Effector memory CD8-positive, alpha-beta T cell (primary cell): ENCODE results near the gene HMOX2.

Experiments used
- ATAC-seq: fragments of 150-1000 bp; cut with Tn5 transposase; replicated peaks from 2 replicates; pipeline ENCODE4 v1.10.0; 2021; ENCODE audit warnings: mild to moderate bottlenecking, moderate library complexity
- DNase-seq, 3 experiments: peaks; one replicate each; pipeline ENCODE4 v3.0.0; 2021
- H3K27ac Mint-ChIP-seq, 2 donors: one replicate each; pipeline ENCODE4 v1.8.0; 2022; ENCODE audit warnings: mild to moderate bottlenecking in 2 of 2, mixed read lengths in 2 of 2, moderate library complexity in 2 of 2
- H3K27me3 Mint-ChIP-seq, 2 donors: one replicate each; pipeline ENCODE4 v1.8.0; 2022; ENCODE audit warnings: mixed read lengths in 2 of 2
- H3K36me3 Mint-ChIP-seq: one replicate; pipeline ENCODE4 v1.8.0; 2022; ENCODE audit warnings: mild to moderate bottlenecking, moderate library complexity, mixed read lengths; ENCODE audit not compliant: insufficient read depth
- H3K4me1 Mint-ChIP-seq, 2 donors: one replicate each; pipeline ENCODE4 v1.8.0; 2022; ENCODE audit warnings: low read depth in 2 of 2, mixed read lengths in 2 of 2
- H3K4me3 Mint-ChIP-seq, 2 donors: one replicate each; pipeline ENCODE4 v1.8.0; 2022; ENCODE audit warnings: mild to moderate bottlenecking in 2 of 2, mixed read lengths in 2 of 2, moderate library complexity in 2 of 2
- H3K9me3 Mint-ChIP-seq, 2 donors: one replicate each; pipeline ENCODE4 v1.8.0; 2022; ENCODE audit warnings: mixed read lengths in 2 of 2

The HMOX2 gene

GRCh38 chr16:4525634-4526277 lies 49.6 kb downstream of the HMOX2 start:
- no peaks in the 10 kb centered on the region for H3K9me3 Mint-ChIP-seq
- H3K27ac Mint-ChIP-seq = peak overlapping the region in 1 of 2 donors; percentile 49
- ATAC-seq (no peak), DNase-seq (no peak)
- H3K36me3 Mint-ChIP-seq = peaks cover 7% of the 10 kb centered on the region
- no peaks in the 10 kb centered on the region for H3K27me3 Mint-ChIP-seq
- H3K4me3 Mint-ChIP-seq = no peak overlapping the region
- peaks cover 19% of the 10 kb centered on the region in 2 donors for H3K4me1 Mint-ChIP-seq

- ATAC-seq (peak; percentile 58), DNase-seq (no peak)
- H3K27me3 Mint-ChIP-seq = no peaks in the 10 kb centered on the region
- peak overlapping the region; percentile 45 to 77 for H3K27ac Mint-ChIP-seq
- H3K9me3 Mint-ChIP-seq = no peaks in the 10 kb centered on the region
- H3K4me3 Mint-ChIP-seq = peak overlapping the region; percentile 8 to 49
- H3K4me1 Mint-ChIP-seq = peaks cover 17 to 24% of the 10 kb centered on the region in 2 donors
- peaks cover 3% of the 10 kb centered on the region for H3K36me3 Mint-ChIP-seq
Measured at GRCh38 chr16:4529085-4530060, 53.2 kb downstream of the HMOX2 start.

GRCh38 chr16:4531811-4532210 lies 55.6 kb downstream of the HMOX2 start:
- Mint-ChIP-seq H3K4me3 (no peak overlapping the region), H3K4me1 (peaks cover 30 to 40% of the 10 kb centered on the region in 2 donors), H3K9me3 (no peaks in the 10 kb centered on the region), H3K27ac (peak overlapping the region in 1 of 2 donors; percentile 64), H3K36me3 (peaks cover 3% of the 10 kb centered on the region), H3K27me3 (no peaks in the 10 kb centered on the region)
- no peak for DNase-seq
- no peak for ATAC-seq

DNA sequence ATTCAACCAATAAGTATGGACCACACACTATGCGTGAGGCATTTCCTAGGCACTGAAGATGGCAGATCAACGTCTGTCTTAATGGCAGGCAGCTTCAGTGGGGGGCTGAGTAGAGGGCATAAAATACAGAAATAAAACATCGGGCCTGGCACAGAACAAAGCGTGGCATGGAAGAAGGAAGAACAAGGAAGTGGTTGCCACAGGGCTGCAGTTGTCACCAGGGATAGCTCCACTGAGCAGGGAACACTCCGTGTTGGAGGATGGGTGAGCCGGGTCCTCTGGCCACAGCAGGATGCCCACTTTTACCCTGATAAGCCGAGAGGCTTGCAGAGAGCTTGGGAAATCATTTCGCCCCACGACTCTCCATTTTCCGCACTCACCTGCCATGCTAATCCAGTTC lies 56.0 kb downstream of the HMOX2 start:
- H3K27ac Mint-ChIP-seq = peak overlapping the region; percentile 59 to 64
- peaks cover 34 to 44% of the 10 kb centered on the region in 2 donors for H3K4me1 Mint-ChIP-seq
- H3K27me3 Mint-ChIP-seq = no peaks in the 10 kb centered on the region
- no peak overlapping the region for H3K4me3 Mint-ChIP-seq
- peaks cover 7% of the 10 kb centered on the region for H3K36me3 Mint-ChIP-seq
- no peaks in the 10 kb centered on the region for H3K9me3 Mint-ChIP-seq
- DNase-seq (no peak), ATAC-seq (no peak)

GRCh38 chr16:4533490-4533889 lies 57.3 kb downstream of the HMOX2 start:
- no peak for ATAC-seq
- no peak for DNase-seq
- Mint-ChIP-seq H3K27ac (no peak overlapping the region), H3K4me1 (peaks cover 38 to 45% of the 10 kb centered on the region in 2 donors), H3K36me3 (peaks cover 14% of the 10 kb centered on the region), H3K4me3 (no peak overlapping the region), H3K9me3 (no peaks in the 10 kb centered on the region), H3K27me3 (no peaks in the 10 kb centered on the region)

DNA sequence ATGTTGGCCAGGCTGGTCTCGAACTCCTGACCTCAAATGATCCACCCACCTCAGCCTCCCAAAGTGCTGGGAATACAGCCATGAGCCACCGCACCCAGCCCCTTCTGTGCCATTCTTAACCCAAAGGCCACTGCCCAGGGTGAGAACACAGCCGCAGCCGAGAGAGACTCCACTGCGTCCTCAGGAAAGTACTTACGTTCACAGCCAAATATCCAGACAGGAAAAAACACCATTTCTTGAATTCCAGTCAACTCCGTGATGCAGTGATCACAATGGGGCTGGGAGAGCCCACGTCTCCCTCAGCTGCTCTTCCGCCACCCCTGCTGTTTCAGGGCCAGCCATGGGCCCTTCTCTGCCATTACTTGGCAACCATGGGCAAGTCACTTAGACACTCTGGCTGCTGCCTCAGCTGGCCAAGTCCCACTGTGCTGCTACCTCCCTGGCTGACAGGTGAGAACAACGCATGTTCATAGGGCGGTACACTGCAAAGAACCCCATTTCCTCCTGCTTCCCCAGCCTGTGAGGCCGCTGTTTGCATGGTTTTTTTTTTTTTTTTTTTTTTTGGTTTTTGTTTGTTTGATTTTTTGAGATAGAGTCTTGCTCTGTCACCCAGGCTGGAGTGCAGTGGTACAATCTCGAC lies 58.1 kb downstream of the HMOX2 start:
- Mint-ChIP-seq H3K27ac (peak overlapping the region; percentile 7 to 80), H3K4me1 (peaks cover 34 to 43% of the 10 kb centered on the region in 2 donors), H3K4me3 (peak overlapping the region; percentile 44 to 63), H3K27me3 (no peaks in the 10 kb centered on the region), H3K9me3 (no peaks in the 10 kb centered on the region), H3K36me3 (peaks cover 17% of the 10 kb centered on the region)
- peak; percentile 13 for ATAC-seq
- no peak for DNase-seq

DNA sequence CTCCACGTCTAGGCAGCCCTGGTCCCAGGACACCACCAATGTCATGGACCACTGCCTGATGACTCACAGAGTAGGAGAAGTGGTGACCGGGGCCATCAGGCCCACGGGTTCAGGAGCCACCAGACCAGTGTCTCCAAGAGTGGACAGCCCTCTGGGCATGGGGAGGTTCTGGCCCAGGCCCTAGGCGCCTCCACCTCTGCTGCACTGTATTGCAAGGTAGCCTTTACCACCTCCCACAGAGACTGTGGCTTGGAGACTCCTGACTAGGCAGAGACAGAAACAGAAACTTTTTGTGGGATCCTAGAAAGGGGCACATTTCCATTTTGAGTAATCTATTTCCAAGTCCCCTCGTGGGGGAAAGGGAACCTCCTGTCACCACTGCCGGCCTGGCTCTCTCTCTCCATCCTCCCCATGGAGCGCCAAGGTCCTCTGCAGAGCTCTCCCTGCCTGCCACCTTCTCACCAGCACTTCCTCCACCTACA lies 59.5 kb downstream of the HMOX2 start:
- DNase-seq (no peak), ATAC-seq (no peak)
- Mint-ChIP-seq H3K27me3 (no peaks in the 10 kb centered on the region), H3K4me3 (peak overlapping the region; percentile 44 to 63), H3K27ac (peak overlapping the region; percentile 36 to 80), H3K4me1 (peaks cover 30 to 36% of the 10 kb centered on the region in 2 donors), H3K36me3 (peaks cover 20% of the 10 kb centered on the region), H3K9me3 (peaks cover 0 to 6% of the 10 kb centered on the region in 2 donors)

DNA sequence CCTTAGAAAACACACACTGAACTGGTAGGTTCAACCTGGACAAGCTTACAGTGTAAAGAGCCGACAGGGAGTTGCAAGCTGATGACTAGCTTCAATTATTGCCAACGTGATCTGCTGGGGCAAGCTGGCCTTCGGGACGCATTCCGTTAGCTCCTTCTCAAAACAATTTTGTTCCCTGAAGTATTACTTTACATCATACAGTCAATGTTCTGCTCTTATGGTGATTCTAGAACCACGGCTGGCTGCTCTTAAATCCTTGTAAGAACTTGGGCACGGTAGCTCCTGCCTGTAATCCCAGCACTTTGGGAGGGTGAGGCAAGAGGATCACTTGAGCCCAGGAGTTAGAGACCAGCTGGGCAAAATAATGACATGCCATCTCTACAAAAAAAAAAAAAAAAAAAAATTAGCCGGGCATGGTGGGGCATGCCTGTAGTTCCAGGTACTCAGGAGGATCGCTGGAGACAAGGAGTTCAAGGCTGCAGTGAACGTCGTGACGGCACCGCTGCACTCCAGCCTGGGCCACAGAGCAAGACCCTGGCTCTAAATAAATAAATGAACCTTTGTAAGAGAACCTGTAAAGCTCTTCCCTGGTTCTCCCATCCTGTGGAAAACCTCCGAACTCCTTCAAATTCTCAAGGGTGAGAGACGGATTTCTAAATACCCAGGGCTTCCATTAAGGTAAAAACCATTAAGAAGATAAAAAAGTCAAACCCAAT lies 60.4 kb downstream of the HMOX2 start:
- Mint-ChIP-seq H3K36me3 (peaks cover 20% of the 10 kb centered on the region), H3K27ac (peak overlapping the region; percentile 36 to 78), H3K4me1 (peaks cover 30 to 36% of the 10 kb centered on the region in 2 donors), H3K4me3 (peak overlapping the region; percentile 73 to 74), H3K9me3 (peaks cover 0 to 6% of the 10 kb centered on the region in 2 donors), H3K27me3 (no peaks in the 10 kb centered on the region)
- no peak for DNase-seq
- no peak for ATAC-seq

GRCh38 chr16:4537376-4538343 lies 61.5 kb downstream of the HMOX2 start:
- peak overlapping the region; percentile 78 to 81 for H3K27ac Mint-ChIP-seq
- peak overlapping the region; percentile 73 to 74 for H3K4me3 Mint-ChIP-seq
- peaks cover 0 to 6% of the 10 kb centered on the region in 2 donors for H3K9me3 Mint-ChIP-seq
- peak; percentile 59 for ATAC-seq
- no peaks in the 10 kb centered on the region for H3K27me3 Mint-ChIP-seq
- peaks cover 29 to 32% of the 10 kb centered on the region in 2 donors for H3K4me1 Mint-ChIP-seq
- DNase-seq = no peak
- H3K36me3 Mint-ChIP-seq = peaks cover 20% of the 10 kb centered on the region

DNA sequence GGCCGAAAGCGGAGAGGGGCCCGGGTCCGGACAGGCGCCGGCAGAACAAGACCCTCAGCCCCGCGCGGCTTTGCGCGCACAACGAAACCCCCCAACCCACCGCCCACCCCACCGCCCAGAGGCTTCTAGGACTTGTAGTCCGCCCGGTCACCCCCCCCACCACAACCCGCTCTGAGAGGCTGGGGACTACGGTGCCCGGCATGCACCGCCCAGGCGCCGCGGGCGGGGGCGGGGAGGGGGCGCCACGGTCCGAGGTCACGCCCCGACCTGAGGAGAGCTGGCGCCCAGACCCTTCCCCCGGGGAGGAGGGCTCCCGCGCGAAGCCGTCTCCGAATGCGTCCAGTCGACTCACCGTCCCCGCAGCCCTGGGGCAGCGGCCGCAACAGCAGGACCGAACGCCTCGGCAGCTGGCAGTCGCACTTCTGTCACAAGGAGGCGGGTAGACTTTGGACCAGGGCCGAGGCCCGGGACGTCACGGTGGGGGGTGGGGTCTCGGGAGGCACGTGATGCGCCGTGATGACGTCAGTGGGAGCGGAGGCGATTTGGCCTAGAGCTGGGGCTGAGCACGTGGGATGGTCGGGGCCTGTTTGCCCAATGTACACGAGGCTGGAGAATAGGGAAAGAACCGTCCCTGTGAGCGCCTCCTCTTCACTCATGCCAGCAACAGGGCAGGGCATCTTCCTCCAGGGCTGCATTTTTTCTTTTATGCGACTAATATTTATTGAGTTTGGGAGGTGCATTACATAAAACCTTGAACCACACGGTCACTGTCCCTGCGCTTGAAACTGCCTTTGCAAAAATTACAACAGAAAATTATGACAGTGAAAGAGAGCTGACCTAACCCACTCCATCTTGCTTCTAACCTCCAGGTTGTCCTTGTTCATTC lies 62.4 kb downstream of the HMOX2 start, which contains the start of gene CDIP1:
Gene CDIP1, minus strand, starts transcription at position 424 of the 886 bp plus-strand sequence. CDS start 24,643 bp downstream, outside the sequence.
- ATAC-seq (peak; percentile 85), DNase-seq (peak; percentile 85 to 89 (median 88))
- Mint-ChIP-seq H3K9me3 (peaks cover 0 to 6% of the 10 kb centered on the region in 2 donors), H3K4me1 (peaks cover 29% of the 10 kb centered on the region in 2 donors), H3K4me3 (peak within 1 kb of the TSS; percentile 73 to 74), H3K27me3 (no peaks in the 10 kb centered on the region), H3K27ac (peak within 1 kb of the TSS; percentile 81 to 89), H3K36me3 (peaks cover 20% of the 10 kb centered on the region)

GRCh38 chr16:4539716-4540284 lies 63.6 kb downstream of the HMOX2 start:
- H3K4me3 Mint-ChIP-seq = no peak overlapping the region
- no peak for DNase-seq
- no peaks in the 10 kb centered on the region for H3K27me3 Mint-ChIP-seq
- H3K27ac Mint-ChIP-seq = peak overlapping the region in 1 of 2 donors; percentile 5
- H3K36me3 Mint-ChIP-seq = peaks cover 20% of the 10 kb centered on the region
- peaks cover 23 to 24% of the 10 kb centered on the region in 2 donors for H3K4me1 Mint-ChIP-seq
- H3K9me3 Mint-ChIP-seq = peaks cover 0 to 6% of the 10 kb centered on the region in 2 donors
- no peak for ATAC-seq
